Mucosa of descending colon (tissue), 3 donors: ENCODE results near the gene FNTB. TPM values are rescaled to one million over a fixed set of nuclear protein-coding genes. Genes with fewer than 3 reads are reported as not detected.
A peak's percentile ranks its signal among the peaks of the same experiment; 100 is the strongest.
"Not testable (repeated sequence)": the region's sequence is repeated elsewhere in the genome, so short reads cannot be mapped to it uniquely, and the experiment has no call there.

ENCODE experiments used
- ATAC-seq: fragments of 200-7000 bp; cut with Tn5 transposase; one replicate; pipeline ENCODE4 v1.9.1; 2020; ENCODE audit warnings: mild to moderate bottlenecking, moderate library complexity
- DNase-seq, 3 donors: peaks; one replicate each; pipeline ENCODE4 v3.0.0-alpha.2; 2020
- H3K36me3 ChIP-seq: fragments of 200-600 bp; one replicate; pipeline ENCODE4 v1.8.0; 2021; ENCODE audit warnings: low read depth, mild to moderate bottlenecking
- H3K4me1 ChIP-seq: fragments of 200-600 bp; one replicate; pipeline ENCODE4 v1.8.0; 2021; ENCODE audit warnings: low read depth, mild to moderate bottlenecking
- H3K4me3 ChIP-seq: fragments of 200-600 bp; one replicate; pipeline ENCODE4 v1.8.0; 2021; ENCODE audit warnings: mild to moderate bottlenecking
- H3K9me3 ChIP-seq: fragments of 200-600 bp; one replicate; pipeline ENCODE4 v1.8.0; 2021; ENCODE audit warnings: mild to moderate bottlenecking
- CTCF ChIP-seq: fragments of 200-600 bp; IDR thresholded peaks from one replicate; pipeline ENCODE4 v1.8.0; 2022; ENCODE audit warnings: antibody characterized with exemption, mild to moderate bottlenecking
- intact Hi-C, 2 donors: fragments of 100-400 bp; cut with DNase I in 1 of 2; cut with micrococcal nuclease in 1 of 2; formaldehyde crosslinking; loops; one replicate each; pipeline versions ENCODE4 v1.11.0 to v1.11.1; 2022; cut with DNase I, micrococcal nuclease
- total RNA-seq, 3 donors: library from RNA; stranded (reverse); fragmentation: NEBNext Ultra II Directional in 2 of 3; extraction: Animal tissue kit (Norgen Biotek cat#: 25700) in 2 of 3; gene quantifications; one replicate each; pipeline versions ENCODE4 v1.2.1 to v1.2.4, GENCODE V29; 2021 to 2023
- donor health status: DM: no; HTN: no; CAD: no; lungs with moderate emphysema.
- donor health status: DM: no; HTN: no; CAD: no.
- donor health status: DM: no; HTN: yes; CAD: no.

Gene FNTB
- total RNA-seq, 3 donors from 2014 or later: 14.5 to 18.3 (median 14.5) TPM

- TF ChIP-seq CTCF: no peak
- no peaks in the 10 kb centered on the region for H3K36me3 ChIP-seq
- DNase-seq: peak; percentile 74 to 97 (median 75)
- ATAC-seq: peak; percentile 98
- peaks cover 26% of the 10 kb centered on the region for H3K4me1 ChIP-seq
- no peaks in the 10 kb centered on the region for H3K9me3 ChIP-seq
- intact Hi-C loops: no loop called here
- no peak overlapping the region for H3K4me3 ChIP-seq
Measured at GRCh38 chr14:65080960-65081747, 94.5 kb downstream of the FNTB start.

GRCh38 chr14:65082930-65083329, 96.2 kb downstream of the FNTB start:
- DNase-seq: no peak
- TF ChIP-seq CTCF: no peak
- intact Hi-C loops: no loop called here
- Histone ChIP-seq H3K9me3 (no peaks in the 10 kb centered on the region), H3K36me3 (peaks cover 7% of the 10 kb centered on the region), H3K4me3 (no peak overlapping the region), H3K4me1 (peaks cover 26% of the 10 kb centered on the region)
- ATAC-seq: no peak

- no peak for ATAC-seq
- peaks cover 7% of the 10 kb centered on the region for H3K36me3 ChIP-seq
- peaks cover 23% of the 10 kb centered on the region for H3K4me1 ChIP-seq
Measured at GRCh38 chr14:65084554-65085505, 98.1 kb downstream of the FNTB start.

GRCh38 chr14:65086686-65087085, 100.0 kb downstream of the FNTB start:
- DNase-seq, intact Hi-C loops, ATAC-seq, H3K4me3 ChIP-seq, H3K9me3 ChIP-seq, H3K36me3 ChIP-seq: not testable (repeated sequence)
- H3K4me1 ChIP-seq: peaks cover 10% of the 10 kb centered on the region

More at GRCh38 chr14:65084554-65085505, 98.1 kb downstream of the FNTB start:
- intact Hi-C loops: no loop called here
- no peak overlapping the region for H3K4me3 ChIP-seq
- H3K9me3 ChIP-seq: no peaks in the 10 kb centered on the region
- no peak for DNase-seq
- no peak for TF ChIP-seq CTCF

GRCh38 chr14:65087835-65088234, 101.1 kb downstream of the FNTB start:
- H3K9me3 ChIP-seq, ATAC-seq, DNase-seq, H3K4me3 ChIP-seq, H3K36me3 ChIP-seq, H3K4me1 ChIP-seq, intact Hi-C loops: not testable (repeated sequence)

- intact Hi-C loops: no loop called here
- Histone ChIP-seq H3K9me3 (no peaks in the 10 kb centered on the region), H3K4me3 (no peak overlapping the region), H3K36me3 (no peaks in the 10 kb centered on the region), H3K4me1 (peaks cover 31% of the 10 kb centered on the region)
- ATAC-seq: peak; percentile 84
- TF ChIP-seq CTCF: no peak
- DNase-seq: no peak
Measured at GRCh38 chr14:65092349-65092748, 105.7 kb downstream of the FNTB start.
